HepG2 (cell line): ENCODE data around the gene CLIC6. TPM values are rescaled to one million over a fixed set of nuclear protein-coding genes. Genes with fewer than 3 reads are reported as not detected.

Experiments
- ATAC-seq: fragments of 200-7000 bp; cut with Tn5 transposase; 3 replicates; pipeline ENCODE4 v1.9.1; 2020; ENCODE audit warnings: mild to moderate bottlenecking, moderate library complexity
- BruUV-seq: library from RNA; stranded (reverse); fragments of 400-500 nt; replicated peaks from 2 replicates; lab custom pipeline; 2021; lab: Mats Ljungman, UMichigan
- CTCF ChIA-PET: fragments of 300-600 bp; formaldehyde crosslinking; extraction: SDS; loops from one replicate; lab custom pipeline; 2021; ENCODE audit warnings: low total read pairs, inconsistent platforms, low intra/inter-chr PET ratio; lab: Yijun Ruan, JAX
- POLR2A ChIA-PET: fragments of 350-600 bp; sonication (Branson Sonifier 250); formaldehyde crosslinking; loops from one replicate; lab custom pipeline; 2020; ENCODE audit warnings: antibody characterized with exemption, inconsistent platforms; lab: Yijun Ruan, JAX
- DNase-seq: peaks from one replicate; pipeline ENCODE4 v3.0.0-alpha.2; 2015; ENCODE audit warnings: low spot score
- FAIRE-seq: peaks from 3 replicates; lab custom pipeline; 2011; peaks lifted over from hg19 to GRCh38; lab: Jason Lieb, UNC
- H2AFZ ChIP-seq: one replicate; pipeline ENCODE4 v1.6.1; 2011; ENCODE audit warnings: low read length, inconsistent platforms
- H3K27ac ChIP-seq: fragments of 300-600 bp; 3 replicates; pipeline ENCODE4 v1.8.0; 2011; ENCODE audit warnings: mixed run types, mild to moderate bottlenecking, mixed read lengths, low read length, inconsistent platforms; ENCODE audit not compliant: insufficient read depth; ENCODE audit errors: extremely low read length
- H3K27me3 ChIP-seq, 2 experiments: fragments of 200-600 bp in 1 of 2; 2 replicates in 1 of 2; 3 replicates in 1 of 2; pipeline versions ENCODE4 v1.6.0 to v1.8.0; 2011; ENCODE audit warnings: low read length in 2 of 2, mild to moderate bottlenecking in 2 of 2, moderate library complexity in 2 of 2, inconsistent platforms in 1 of 2; ENCODE audit not compliant: insufficient read depth in 2 of 2, control insufficient read depth in 1 of 2
- H3K36me3 ChIP-seq, 2 experiments: fragments of 200-600 bp in 1 of 2; replicated peaks in 1 of 2; 2 replicates in 1 of 2; 3 replicates in 1 of 2; pipeline versions ENCODE4 v1.5.1 to v1.8.0; 2011; ENCODE audit warnings: low read length in 2 of 2, inconsistent platforms in 1 of 2; ENCODE audit not compliant: insufficient read depth in 2 of 2, control insufficient read depth in 1 of 2
- H3K4me1 ChIP-seq: 2 replicates; pipeline ENCODE4 v1.5.1; 2012; ENCODE audit warnings: low read length, inconsistent platforms; ENCODE audit not compliant: insufficient read depth
- H3K4me2 ChIP-seq: 2 replicates; pipeline ENCODE4 v1.6.0; 2011; ENCODE audit warnings: low read depth, low read length, inconsistent platforms
- H3K4me3 ChIP-seq, 3 experiments: fragments of 200-600 bp in 1 of 3; sonication (generic), shearing (Covaris generic) in 1 of 3; replicated peaks in 1 of 3; 2 replicates each; pipeline ENCODE4 v1.5.1; 2011 to 2016; ENCODE audit warnings: low read length in 3 of 3, inconsistent platforms in 2 of 3, low read depth in 2 of 3, mild to moderate bottlenecking in 2 of 3, control low read depth in 1 of 3, mixed read lengths in 1 of 3; ENCODE audit not compliant: insufficient read depth in 1 of 3
- H3K79me2 ChIP-seq: one replicate; pipeline ENCODE4 v1.6.1; 2011; ENCODE audit warnings: low read length, inconsistent platforms; ENCODE audit not compliant: insufficient read depth
- H3K9ac ChIP-seq: 2 replicates; pipeline ENCODE4 v1.6.0; 2011; ENCODE audit warnings: mild to moderate bottlenecking, low read depth, low read length, inconsistent platforms; ENCODE audit not compliant: insufficient read depth
- H3K9me3 ChIP-seq: 2 replicates; pipeline ENCODE4 v1.5.1; 2012; ENCODE audit warnings: mild to moderate bottlenecking, low read length
- H4K20me1 ChIP-seq: 2 replicates; pipeline ENCODE4 v1.6.0; 2011; ENCODE audit warnings: inconsistent platforms, mild to moderate bottlenecking, low read length, moderate library complexity; ENCODE audit not compliant: insufficient read depth
- BCL6 ChIP-seq: IDR thresholded peaks from 2 replicates; pipeline ENCODE4 v1.6.1; 2016; ENCODE audit warnings: missing genetic modification reagents, missing compliant biosample characterization
- CHD4 ChIP-seq: fragments of 200-600 bp; sonication (generic); IDR thresholded peaks from 2 replicates; pipeline ENCODE4 v1.7.0; 2017; ENCODE audit warnings: mild to moderate bottlenecking, low read length, borderline replicate concordance
- DR1 ChIP-seq: sonication (generic); formaldehyde crosslinking; IDR thresholded peaks from 2 replicates; pipeline ENCODE4 v1.8.0; 2021; ENCODE audit warnings: mild to moderate bottlenecking, missing genetic modification reagents, inconsistent platforms
- HES4 ChIP-seq: sonication (generic); formaldehyde crosslinking; IDR thresholded peaks from 2 replicates; pipeline ENCODE4 v1.9.0; 2021; ENCODE audit warnings: mild to moderate bottlenecking, missing genetic modification reagents, borderline replicate concordance
- TSC22D2 ChIP-seq: sonication (generic); formaldehyde crosslinking; IDR thresholded peaks from 2 replicates; pipeline ENCODE4 v1.5.1; 2020; ENCODE audit warnings: missing genetic modification reagents, mild to moderate bottlenecking, borderline replicate concordance
- ZMYM2 ChIP-seq: sonication (generic); formaldehyde crosslinking; IDR thresholded peaks from 2 replicates; pipeline ENCODE4 v1.8.0; 2022; ENCODE audit warnings: mild to moderate bottlenecking, missing genetic modification reagents
- ZNF282 ChIP-seq: fragments of 450-650 bp; IDR thresholded peaks from 2 replicates; pipeline ENCODE4 v1.6.1; 2018; ENCODE audit not compliant: partially characterized antibody
- ZNF569 ChIP-seq: sonication (generic); formaldehyde crosslinking; IDR thresholded peaks from 2 replicates; pipeline ENCODE4 v1.5.0; 2020; ENCODE audit warnings: mild to moderate bottlenecking, missing genetic modification reagents, moderate library complexity, borderline replicate concordance
- ZNF772 ChIP-seq: sonication (generic); formaldehyde crosslinking; IDR thresholded peaks from 2 replicates; pipeline ENCODE4 v1.5.0; 2020; ENCODE audit warnings: mild to moderate bottlenecking, missing genetic modification reagents
- ZSCAN22 ChIP-seq: sonication (generic); formaldehyde crosslinking; IDR thresholded peaks from 2 replicates; pipeline ENCODE4 v1.4.0; 2020; ENCODE audit warnings: mild to moderate bottlenecking, missing genetic modification reagents
- WGBS: methylation state at CpG from one replicate; pipeline ENCODE4 v1.1.6; 2017; ENCODE audit warnings: low lambda C conversion rate; 5-methylcytosine and 5-hydroxymethylcytosine counted together
- in situ Hi-C: cut with HindIII; loops from 2 replicates; pipeline ENCODE4 v1.10.0; 2017; ENCODE audit warnings: low pct_unique_long_range_greater_than_20kb; ENCODE audit not compliant: extremely low pct_ligation_motif_present
- intact Hi-C: fragments of 100-400 bp; cut with micrococcal nuclease; formaldehyde crosslinking; loops from one replicate; pipeline ENCODE4 v1.10.0; 2022; ENCODE audit not compliant: unreplicated experiment
- polyA plus RNA-seq, 8 experiments: library from polyadenylated mRNA; depleted of rRNA in 3 of 8; stranded (reverse) in 7 of 8; unstranded in 1 of 8; fragments of >200 nt; fragmentation: Illumina TruSeq in 4 of 8; extraction: Trizol in 4 of 8; gene quantifications; 2 replicates each; pipeline versions ENCODE4 v1.2.1 to v1.2.3, GENCODE V29; 2011 to 2016; ENCODE audit warnings: low read depth in 4 of 8, missing spikeins in 1 of 8, mixed read lengths in 1 of 8; ENCODE audit not compliant: insufficient read depth in 1 of 8
- total RNA-seq, 5 experiments: library from RNA; depleted of rRNA; stranded (reverse); fragments of >200 nt; fragmentation: Illumina TruSeq; extraction: Trizol; gene quantifications; 2 replicates each; pipeline ENCODE4 v1.2.3, GENCODE V29; 2016; ENCODE audit warnings: low read depth in 1 of 5
- TF ChIP-seq, protein P1 (sequence below): sonication (generic); formaldehyde crosslinking; IDR thresholded peaks from 2 replicates; pipeline ENCODE4 v1.8.1; 2023; ENCODE audit warnings: mild to moderate bottlenecking, missing genetic modification reagents, borderline replicate concordance
- TF ChIP-seq, protein P2 (sequence below): IDR thresholded peaks from 2 replicates; pipeline ENCODE4 v1.6.1; 2012; ENCODE audit warnings: inconsistent platforms
- TF ChIP-seq, protein P3 (sequence below): sonication (generic); formaldehyde crosslinking; IDR thresholded peaks from 2 replicates; pipeline ENCODE4 v1.5.1; 2020; ENCODE audit warnings: missing genetic modification reagents, mild to moderate bottlenecking, borderline replicate concordance
- TF ChIP-seq, protein P4 (sequence below): sonication (generic); formaldehyde crosslinking; conservative IDR thresholded peaks from 2 replicates; pipeline ENCODE4 v1.4.0; 2020; ENCODE audit warnings: missing genetic modification reagents
- TF ChIP-seq, protein P5 (sequence below): sonication (generic); formaldehyde crosslinking; IDR thresholded peaks from 2 replicates; pipeline ENCODE4 v1.5.0; 2020; ENCODE audit warnings: missing genetic modification reagents
- TF ChIP-seq, protein P6 (sequence below): sonication (generic); formaldehyde crosslinking; IDR thresholded peaks from 2 replicates; pipeline ENCODE4 v1.9.0; 2022; ENCODE audit warnings: missing genetic modification reagents, mild to moderate bottlenecking, borderline replicate concordance

The CLIC6 gene
- total and polyA plus RNA-seq, 2 of the 13 experiments (the other 11 are each of a cell fraction or from before 2014, with no cell fraction given), result not detected

DNA sequence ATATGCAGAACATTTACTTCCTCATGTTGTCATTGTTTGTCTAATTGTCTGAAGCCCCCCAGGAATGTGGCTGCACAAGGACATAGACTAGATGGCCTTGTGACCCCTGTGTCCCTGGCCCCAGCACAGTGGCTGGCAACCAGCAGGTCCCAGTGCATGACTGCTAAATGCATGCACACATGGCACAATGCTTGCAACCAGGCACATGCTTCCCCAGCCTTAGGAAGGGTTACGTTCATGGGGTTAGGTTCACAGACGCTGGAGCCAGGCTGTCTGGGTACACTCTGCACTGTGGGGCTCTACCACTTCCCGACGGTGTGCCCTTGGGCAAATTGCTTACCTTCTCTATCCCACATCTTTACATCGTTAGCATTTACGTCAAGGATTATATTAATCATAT lies 21.2 kb upstream of the CLIC6 start:
- no peaks in the 10 kb centered on the region for H3K36me3 ChIP-seq
- CTCF ChIA-PET, result no interaction called here
- H4K20me1 ChIP-seq, result no peaks in the 10 kb centered on the region
- no peak for ATAC-seq
- no peak overlapping the region for H3K9ac ChIP-seq
- H3K4me3 ChIP-seq, result no peak overlapping the region
- H2AFZ ChIP-seq, result no peak overlapping the region
- H3K4me2 ChIP-seq, result no peak overlapping the region
- no peak overlapping the region for H3K27ac ChIP-seq
- TF ChIP-seq, protein P1, sequence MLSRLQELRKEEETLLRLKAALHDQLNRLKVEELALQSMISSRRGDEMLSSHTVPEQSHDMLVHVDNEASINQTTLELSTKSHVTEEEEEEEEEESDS (CRISPR knock-in tag), result no peak
- TF ChIP-seq, protein P2, sequence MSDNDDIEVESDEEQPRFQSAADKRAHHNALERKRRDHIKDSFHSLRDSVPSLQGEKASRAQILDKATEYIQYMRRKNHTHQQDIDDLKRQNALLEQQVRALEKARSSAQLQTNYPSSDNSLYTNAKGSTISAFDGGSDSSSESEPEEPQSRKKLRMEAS, result no peak
- TF ChIP-seq, protein P3, sequence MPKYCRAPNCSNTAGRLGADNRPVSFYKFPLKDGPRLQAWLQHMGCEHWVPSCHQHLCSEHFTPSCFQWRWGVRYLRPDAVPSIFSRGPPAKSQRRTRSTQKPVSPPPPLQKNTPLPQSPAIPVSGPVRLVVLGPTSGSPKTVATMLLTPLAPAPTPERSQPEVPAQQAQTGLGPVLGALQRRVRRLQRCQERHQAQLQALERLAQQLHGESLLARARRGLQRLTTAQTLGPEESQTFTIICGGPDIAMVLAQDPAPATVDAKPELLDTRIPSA, result no peak
- no peak for TF ChIP-seq TSC22D2 (CRISPR knock-in tag)
- no peak for TF ChIP-seq CHD4
- no peak for TF ChIP-seq DR1
- no peak for TF ChIP-seq ZNF282
- TF ChIP-seq ZNF569 (CRISPR knock-in tag), result no peak
- TF ChIP-seq BCL6, result no peak
- no peak for TF ChIP-seq ZNF772
- TF ChIP-seq, protein P4, sequence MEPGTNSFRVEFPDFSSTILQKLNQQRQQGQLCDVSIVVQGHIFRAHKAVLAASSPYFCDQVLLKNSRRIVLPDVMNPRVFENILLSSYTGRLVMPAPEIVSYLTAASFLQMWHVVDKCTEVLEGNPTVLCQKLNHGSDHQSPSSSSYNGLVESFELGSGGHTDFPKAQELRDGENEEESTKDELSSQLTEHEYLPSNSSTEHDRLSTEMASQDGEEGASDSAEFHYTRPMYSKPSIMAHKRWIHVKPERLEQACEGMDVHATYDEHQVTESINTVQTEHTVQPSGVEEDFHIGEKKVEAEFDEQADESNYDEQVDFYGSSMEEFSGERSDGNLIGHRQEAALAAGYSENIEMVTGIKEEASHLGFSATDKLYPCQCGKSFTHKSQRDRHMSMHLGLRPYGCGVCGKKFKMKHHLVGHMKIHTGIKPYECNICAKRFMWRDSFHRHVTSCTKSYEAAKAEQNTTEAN, result no peak
- TF ChIP-seq HES4 (CRISPR knock-in tag), result no peak
- TF ChIP-seq, protein P5, sequence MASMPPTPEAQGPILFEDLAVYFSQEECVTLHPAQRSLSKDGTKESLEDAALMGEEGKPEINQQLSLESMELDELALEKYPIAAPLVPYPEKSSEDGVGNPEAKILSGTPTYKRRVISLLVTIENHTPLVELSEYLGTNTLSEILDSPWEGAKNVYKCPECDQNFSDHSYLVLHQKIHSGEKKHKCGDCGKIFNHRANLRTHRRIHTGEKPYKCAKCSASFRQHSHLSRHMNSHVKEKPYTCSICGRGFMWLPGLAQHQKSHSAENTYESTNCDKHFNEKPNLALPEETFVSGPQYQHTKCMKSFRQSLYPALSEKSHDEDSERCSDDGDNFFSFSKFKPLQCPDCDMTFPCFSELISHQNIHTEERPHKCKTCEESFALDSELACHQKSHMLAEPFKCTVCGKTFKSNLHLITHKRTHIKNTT, result no peak
- TF ChIP-seq ZMYM2 (CRISPR knock-in tag), result no peak
- no peak for TF ChIP-seq ZSCAN22
- TF ChIP-seq, protein P6, sequence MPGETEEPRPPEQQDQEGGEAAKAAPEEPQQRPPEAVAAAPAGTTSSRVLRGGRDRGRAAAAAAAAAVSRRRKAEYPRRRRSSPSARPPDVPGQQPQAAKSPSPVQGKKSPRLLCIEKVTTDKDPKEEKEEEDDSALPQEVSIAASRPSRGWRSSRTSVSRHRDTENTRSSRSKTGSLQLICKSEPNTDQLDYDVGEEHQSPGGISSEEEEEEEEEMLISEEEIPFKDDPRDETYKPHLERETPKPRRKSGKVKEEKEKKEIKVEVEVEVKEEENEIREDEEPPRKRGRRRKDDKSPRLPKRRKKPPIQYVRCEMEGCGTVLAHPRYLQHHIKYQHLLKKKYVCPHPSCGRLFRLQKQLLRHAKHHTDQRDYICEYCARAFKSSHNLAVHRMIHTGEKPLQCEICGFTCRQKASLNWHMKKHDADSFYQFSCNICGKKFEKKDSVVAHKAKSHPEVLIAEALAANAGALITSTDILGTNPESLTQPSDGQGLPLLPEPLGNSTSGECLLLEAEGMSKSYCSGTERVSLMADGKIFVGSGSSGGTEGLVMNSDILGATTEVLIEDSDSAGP (CRISPR knock-in tag), result no peak
- TF ChIP-seq, all 625 proteins: peak for 0
- Histone ChIP-seq H3K27me3 (peaks cover 2 to 12% of the 10 kb centered on the region in 2 experiments; a peak in 3 of 5 replicates), H3K9me3 (peaks cover 12% of the 10 kb centered on the region; the same call in 1 of the 2 replicates), H3K79me2 (no peaks in the 10 kb centered on the region), H3K4me1 (peaks cover 9% of the 10 kb centered on the region)
- POLR2A ChIA-PET, result no interaction called here
- in situ Hi-C loops (no loop called here), intact Hi-C loops (no loop called here)
- 23% methylated on average over 5 of the region's 6 CpGs for WGBS
- DNase-seq (no peak), FAIRE-seq (no peak)
- no TSS peak for BruUV-seq
